ENCODE measurements around the gene SFTPB.

- TF ChIP-seq, protein P1, sequence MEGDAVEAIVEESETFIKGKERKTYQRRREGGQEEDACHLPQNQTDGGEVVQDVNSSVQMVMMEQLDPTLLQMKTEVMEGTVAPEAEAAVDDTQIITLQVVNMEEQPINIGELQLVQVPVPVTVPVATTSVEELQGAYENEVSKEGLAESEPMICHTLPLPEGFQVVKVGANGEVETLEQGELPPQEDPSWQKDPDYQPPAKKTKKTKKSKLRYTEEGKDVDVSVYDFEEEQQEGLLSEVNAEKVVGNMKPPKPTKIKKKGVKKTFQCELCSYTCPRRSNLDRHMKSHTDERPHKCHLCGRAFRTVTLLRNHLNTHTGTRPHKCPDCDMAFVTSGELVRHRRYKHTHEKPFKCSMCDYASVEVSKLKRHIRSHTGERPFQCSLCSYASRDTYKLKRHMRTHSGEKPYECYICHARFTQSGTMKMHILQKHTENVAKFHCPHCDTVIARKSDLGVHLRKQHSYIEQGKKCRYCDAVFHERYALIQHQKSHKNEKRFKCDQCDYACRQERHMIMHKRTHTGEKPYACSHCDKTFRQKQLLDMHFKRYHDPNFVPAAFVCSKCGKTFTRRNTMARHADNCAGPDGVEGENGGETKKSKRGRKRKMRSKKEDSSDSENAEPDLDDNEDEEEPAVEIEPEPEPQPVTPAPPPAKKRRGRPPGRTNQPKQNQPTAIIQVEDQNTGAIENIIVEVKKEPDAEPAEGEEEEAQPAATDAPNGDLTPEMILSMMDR (conservative IDR thresholded peaks at IDR 0.05) = no peak
- TF ChIP-seq EZH2 (IDR thresholded peaks at IDR 0.05; ENCODE audit: low read depth) = no peak
Observed at GRCh38 chr2:85650456-85650855, 17.5 kb downstream of the SFTPB start.

Measured in PC-9 (cell line).